Measurements from ENCODE around the gene TMEM119. TPM values are rescaled to one million over a fixed set of nuclear protein-coding genes. Genes with fewer than 3 reads are reported as not detected.
"Not testable (repeated sequence)": the region's sequence is repeated elsewhere in the genome, so short reads cannot be mapped to it uniquely, and the experiment has no call there.

TMEM119 gene
- total RNA-seq, 2 experiments from 2014 or later, result not detected

GRCh38 chr12:108638997-108639822, 41.3 kb upstream of the TMEM119 start:
- Mint-ChIP-seq H3K27ac (no peak overlapping the region), H3K9me3 (no peaks in the 10 kb centered on the region), H3K4me3 (no peak overlapping the region), H3K27me3 (ENCODE audit: low read depth) (no peaks in the 10 kb centered on the region), H3K36me3 (ENCODE audit: low read depth) (no peaks in the 10 kb centered on the region), H3K4me1 (ENCODE audit: low read depth) (peaks cover 26% of the 10 kb centered on the region)
- intact Hi-C loops (cut with micrococcal nuclease), result loop anchor here (10.0 kb wide), 1 partner anchor 1356 kb away; the partner anchor contains the start of genes ANKRD13A and GIT2
- CTCF ChIA-PET, result interaction anchor here (0.5 to 8.9 kb wide), 5 partner anchors 22 to 164 kb away, joined by 3 to 77 read pairs (median 3); partner anchors contain the start of gene SART3
- no peak for DNase-seq

- no peak overlapping the region for H3K4me3 Mint-ChIP-seq
- no peaks in the 10 kb centered on the region for H3K27me3 Mint-ChIP-seq (ENCODE audit: low read depth)
- H3K36me3 Mint-ChIP-seq (ENCODE audit: low read depth), result peaks cover under 1% of the 10 kb centered on the region
- no peak for DNase-seq
- no peak overlapping the region for H3K27ac Mint-ChIP-seq
- intact Hi-C loops (cut with micrococcal nuclease), result loop anchor here (10.0 kb wide), 1 partner anchor 1357 kb away; the partner anchor contains the start of genes ANKRD13A and GIT2
- CTCF ChIA-PET, result interaction anchor here (1.8 to 8.9 kb wide), 3 partner anchors 15 to 26 kb away, joined by 6 to 77 read pairs (median 12); no protein-coding TSS in a partner anchor
- no peaks in the 10 kb centered on the region for H3K9me3 Mint-ChIP-seq
- H3K4me1 Mint-ChIP-seq (ENCODE audit: low read depth), result peaks cover 32% of the 10 kb centered on the region
Measured at GRCh38 chr12:108638141-108638827, 40.4 kb upstream of the TMEM119 start.

GRCh38 chr12:108637222-108637971, 39.5 kb upstream of the TMEM119 start:
- DNase-seq, result no peak
- CTCF ChIA-PET, result interaction anchor here (0.7 to 8.9 kb wide), 10 partner anchors 9 to 1208 kb away, joined by 3 to 77 read pairs (median 4); no protein-coding TSS in a partner anchor
- peaks cover 5% of the 10 kb centered on the region for H3K36me3 Mint-ChIP-seq (ENCODE audit: low read depth)
- no peak overlapping the region for H3K27ac Mint-ChIP-seq
- intact Hi-C loops (cut with micrococcal nuclease), result loop anchor here (10.0 kb wide), 1 partner anchor 1357 kb away; the partner anchor contains the start of genes ANKRD13A and GIT2
- no peak overlapping the region for H3K4me3 Mint-ChIP-seq
- no peaks in the 10 kb centered on the region for H3K9me3 Mint-ChIP-seq
- peaks cover 34% of the 10 kb centered on the region for H3K4me1 Mint-ChIP-seq (ENCODE audit: low read depth)
- no peaks in the 10 kb centered on the region for H3K27me3 Mint-ChIP-seq (ENCODE audit: low read depth)

GRCh38 chr12:108635997-108636808, 38.3 kb upstream of the TMEM119 start:
- intact Hi-C loops (cut with micrococcal nuclease), result loop anchor here (10.0 kb wide), 1 partner anchor 1359 kb away; the partner anchor contains the start of genes ANKRD13A and GIT2
- H3K4me3 Mint-ChIP-seq, result no peak overlapping the region
- no peak for DNase-seq
- H3K4me1 Mint-ChIP-seq (ENCODE audit: low read depth), result peaks cover 43% of the 10 kb centered on the region
- no peaks in the 10 kb centered on the region for H3K9me3 Mint-ChIP-seq
- peaks cover 11% of the 10 kb centered on the region for H3K36me3 Mint-ChIP-seq (ENCODE audit: low read depth)
- H3K27ac Mint-ChIP-seq, result no peak overlapping the region
- CTCF ChIA-PET, result interaction anchor here (0.6 to 8.9 kb wide), 12 partner anchors 10 to 550 kb away, joined by 3 to 77 read pairs (median 4); no protein-coding TSS in a partner anchor
- H3K27me3 Mint-ChIP-seq (ENCODE audit: low read depth), result no peaks in the 10 kb centered on the region

- Mint-ChIP-seq H3K27me3 (ENCODE audit: low read depth) (no peaks in the 10 kb centered on the region), H3K27ac (peak overlapping the region; percentile 100), H3K4me1 (ENCODE audit: low read depth) (peaks cover 47% of the 10 kb centered on the region), H3K9me3 (peaks cover 4% of the 10 kb centered on the region), H3K36me3 (ENCODE audit: low read depth) (peaks cover 18% of the 10 kb centered on the region), H3K4me3 (peak overlapping the region; percentile 98)
- DNase-seq, result peak; percentile 66
- CTCF ChIA-PET, result interaction anchor here (0.6 to 8.9 kb wide), 9 partner anchors 10 to 523 kb away, joined by 3 to 77 read pairs (median 4); no protein-coding TSS in a partner anchor
- intact Hi-C loops (cut with micrococcal nuclease), result loop anchor here (10.0 kb wide), 1 partner anchor 1359 kb away; the partner anchor contains the start of genes ANKRD13A and GIT2
Measured at GRCh38 chr12:108635201-108635996, 37.5 kb upstream of the TMEM119 start.

GRCh38 chr12:108634341-108634751, 36.5 kb upstream of the TMEM119 start:
- H3K27me3 Mint-ChIP-seq (ENCODE audit: low read depth), result no peaks in the 10 kb centered on the region
- H3K36me3 Mint-ChIP-seq (ENCODE audit: low read depth), result peaks cover 20% of the 10 kb centered on the region
- CTCF ChIA-PET, result interaction anchor here (0.8 to 8.9 kb wide), 10 partner anchors 11 to 169 kb away, joined by 3 to 77 read pairs (median 8); no protein-coding TSS in a partner anchor
- intact Hi-C loops (cut with micrococcal nuclease), result loop anchor here (1.0 to 10.0 kb wide), 6 partner anchors 30 to 1948 kb away; partner anchors contain the start of genes ANKRD13A, CORO1C, GIT2 and PPTC7
- H3K4me3 Mint-ChIP-seq, result peak overlapping the region; percentile 98
- peaks cover 53% of the 10 kb centered on the region for H3K4me1 Mint-ChIP-seq (ENCODE audit: low read depth)
- peaks cover 4% of the 10 kb centered on the region for H3K9me3 Mint-ChIP-seq
- peak; percentile 80 for DNase-seq
- H3K27ac Mint-ChIP-seq, result peak overlapping the region; percentile 100

GRCh38 chr12:108633534-108634248, 35.8 kb upstream of the TMEM119 start, which contains the start of gene SELPLG:
Gene SELPLG, minus strand, starts transcription at chr12:108633894. Its CDS starts 9,587 bp downstream, at chr12:108624307.
- Mint-ChIP-seq H3K9me3 (peaks cover 4% of the 10 kb centered on the region), H3K36me3 (ENCODE audit: low read depth) (peaks cover 22% of the 10 kb centered on the region), H3K27me3 (ENCODE audit: low read depth) (no peaks in the 10 kb centered on the region), H3K4me3 (peak within 1 kb of the TSS; percentile 98), H3K27ac (peak within 1 kb of the TSS; percentile 100), H3K4me1 (ENCODE audit: low read depth) (peaks cover 53% of the 10 kb centered on the region)
- CTCF ChIA-PET, result interaction anchor here (0.9 to 8.9 kb wide), 11 partner anchors 12 to 170 kb away, joined by 3 to 77 read pairs (median 6); no protein-coding TSS in a partner anchor
- peak; percentile 91 for DNase-seq
- intact Hi-C loops (cut with micrococcal nuclease), result loop anchor here (1.0 to 10.0 kb wide), 11 partner anchors 16 to 1949 kb away; partner anchors contain the start of genes ALKBH2, ANKRD13A, CORO1C and FICD

- CTCF ChIA-PET, result interaction anchor here (0.6 to 8.9 kb wide), 12 partner anchors 13 to 193 kb away, joined by 3 to 77 read pairs (median 4); no protein-coding TSS in a partner anchor
Measured at GRCh38 chr12:108633081-108633533, 35.2 kb upstream of the TMEM119 start.

GRCh38 chr12:108631261-108631660, 33.4 kb upstream of the TMEM119 start:
- CTCF ChIA-PET, result interaction anchor here (0.7 to 8.9 kb wide), 5 partner anchors 14 to 63 kb away, joined by 3 to 77 read pairs (median 5); no protein-coding TSS in a partner anchor
- H3K4me1 Mint-ChIP-seq (ENCODE audit: low read depth), result peaks cover 67% of the 10 kb centered on the region
- not testable (repeated sequence) for H3K9me3 Mint-ChIP-seq; H3K27me3 Mint-ChIP-seq (ENCODE audit: low read depth); DNase-seq
- H3K27ac Mint-ChIP-seq, result peak overlapping the region; percentile 100
- intact Hi-C loops (cut with micrococcal nuclease), result loop anchor here (5.0 to 10.0 kb wide), 3 partner anchors 226 to 1951 kb away; partner anchors contain the start of genes ANKRD13A, GIT2, PPTC7 and SSH1
- H3K36me3 Mint-ChIP-seq (ENCODE audit: low read depth), result peaks cover 31% of the 10 kb centered on the region
- H3K4me3 Mint-ChIP-seq, result peak overlapping the region; percentile 98

More at GRCh38 chr12:108633081-108633533, 35.2 kb upstream of the TMEM119 start:
- Mint-ChIP-seq H3K27me3 (ENCODE audit: low read depth) (no peaks in the 10 kb centered on the region), H3K4me3 (peak overlapping the region; percentile 98), H3K27ac (peak overlapping the region; percentile 100), H3K9me3 (peaks cover 4% of the 10 kb centered on the region), H3K36me3 (ENCODE audit: low read depth) (peaks cover 25% of the 10 kb centered on the region), H3K4me1 (ENCODE audit: low read depth) (peaks cover 57% of the 10 kb centered on the region)
- intact Hi-C loops (cut with micrococcal nuclease), result loop anchor here (1.0 to 10.0 kb wide), 8 partner anchors 16 to 1949 kb away; partner anchors contain the start of genes ALKBH2, ANKRD13A, FICD and GIT2
- no peak for DNase-seq

Measured in activated naive CD4-positive, alpha-beta T cell treated with anti-CD3 and anti-CD28 coated beads for 36 hours (primary cell).